ENCODE results near the gene SLC39A8. TPM values are rescaled to one million over a fixed set of nuclear protein-coding genes. Genes with fewer than 3 reads are reported as not detected.
"Not testable (repeated sequence)": the region's sequence is repeated elsewhere in the genome, so short reads cannot be mapped to it uniquely, and the experiment has no call there.

The SLC39A8 gene
- polyA plus RNA-seq: 10 to 100 TPM; 21.3 to 30.6 (median 28.6) TPM

DNA sequence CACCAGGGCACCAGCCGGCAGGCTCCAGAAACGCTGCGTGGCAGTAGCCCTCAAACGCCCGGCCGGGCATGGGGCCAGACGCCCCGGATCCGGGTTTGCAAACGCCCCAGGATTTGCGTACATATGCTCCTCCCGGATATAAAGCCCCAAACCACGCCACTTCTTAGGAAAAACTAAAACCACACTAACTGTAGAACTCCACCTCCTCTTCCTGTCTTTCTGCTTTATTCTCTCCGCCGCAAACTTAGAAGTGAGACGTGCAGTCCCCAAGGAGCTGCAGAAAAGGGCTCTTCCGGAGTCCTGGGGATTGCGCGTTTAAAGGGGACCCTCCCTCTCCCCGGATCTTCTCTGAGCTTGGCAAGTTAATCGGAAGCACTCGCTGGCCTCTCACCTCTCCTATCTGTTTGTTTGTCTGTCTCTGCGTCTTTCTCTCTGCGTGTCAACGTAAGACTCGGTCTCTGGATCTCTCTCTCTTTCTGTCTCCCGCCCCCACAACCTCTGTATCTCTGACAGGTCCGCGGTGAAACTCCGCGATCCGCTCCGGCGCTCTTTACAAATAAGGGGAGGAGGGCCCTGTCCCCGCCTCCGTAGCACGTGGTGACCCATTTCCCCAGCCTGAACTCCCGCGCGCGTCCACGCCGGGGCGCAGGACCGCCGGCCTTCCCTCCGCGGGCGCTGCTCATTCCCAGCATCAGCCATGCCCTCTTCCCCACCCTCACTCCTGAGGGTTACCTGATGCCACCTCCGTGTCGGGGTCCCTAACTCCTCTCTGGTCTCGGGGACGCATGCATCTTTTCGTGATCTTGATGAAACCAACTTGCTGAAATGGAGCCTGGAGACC lies at the start of gene SLC39A8:
Gene SLC39A8 (minus strand): TSS at position 529 of the 841 bp plus-strand sequence. CDS start 820 bp downstream, outside the sequence.
- DNase-seq: peak; percentile 85 to 87 (median 85)
- Mint-ChIP-seq H3K4me3 (peak within 1 kb of the TSS; percentile 91 to 95 (median 93)), H3K9me3 (no peaks in the 10 kb centered on the region), H3K27me3 (ENCODE audit: low read depth in 3 of 3) (peaks cover 4 to 19% (median 8%) of the 10 kb centered on the region in 3 donors), H3K36me3 (no peaks in the 10 kb centered on the region), H3K4me1 (peaks cover 31 to 35% of the 10 kb centered on the region in 2 donors), H3K27ac (peak within 1 kb of the TSS; percentile 94 to 99 (median 96))

DNA sequence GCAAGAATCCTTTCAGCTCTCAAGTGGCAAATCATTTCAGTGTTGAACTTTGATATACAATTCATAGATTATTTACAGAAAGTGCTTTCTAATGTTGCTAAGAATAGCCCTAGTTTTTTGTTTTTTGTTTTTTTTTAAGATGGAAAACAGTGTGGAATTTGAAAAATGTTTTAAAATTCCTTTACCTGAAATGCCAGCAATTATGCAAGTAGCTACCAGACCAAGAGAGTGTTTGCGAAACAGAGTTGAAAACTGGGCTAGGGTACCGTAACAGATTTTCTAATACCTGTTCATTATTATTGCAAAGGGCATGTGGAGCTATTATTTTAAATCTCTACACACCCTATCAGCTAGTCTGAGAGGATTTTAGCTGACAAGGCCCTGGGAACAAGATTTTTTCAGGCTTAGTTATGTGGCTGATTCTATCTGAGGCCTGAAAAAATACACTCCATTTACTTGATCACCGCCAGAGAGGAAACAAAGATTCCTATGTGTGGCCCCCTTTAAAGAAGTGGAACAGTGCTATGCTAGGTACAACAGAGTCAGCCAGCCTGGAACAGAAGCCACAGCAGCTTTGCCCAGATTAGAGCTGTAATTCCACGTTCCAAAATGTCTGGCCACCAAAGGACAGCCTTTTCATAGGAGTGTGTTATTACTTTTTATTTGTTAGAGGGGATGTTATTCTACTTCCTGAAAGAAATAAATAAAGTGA lies 46.9 kb upstream of the SLC39A8 start:
- peaks cover 0 to 6% (median 2%) of the 10 kb centered on the region in 3 donors for H3K27me3 Mint-ChIP-seq (ENCODE audit: low read depth in 3 of 3)
- H3K27ac Mint-ChIP-seq: no peak overlapping the region
- no peak for DNase-seq
- H3K4me3 Mint-ChIP-seq: no peak overlapping the region
- no peaks in the 10 kb centered on the region for H3K36me3 Mint-ChIP-seq
- H3K4me1 Mint-ChIP-seq: peaks cover 6 to 12% of the 10 kb centered on the region in 2 donors
- H3K9me3 Mint-ChIP-seq: no peaks in the 10 kb centered on the region

DNA sequence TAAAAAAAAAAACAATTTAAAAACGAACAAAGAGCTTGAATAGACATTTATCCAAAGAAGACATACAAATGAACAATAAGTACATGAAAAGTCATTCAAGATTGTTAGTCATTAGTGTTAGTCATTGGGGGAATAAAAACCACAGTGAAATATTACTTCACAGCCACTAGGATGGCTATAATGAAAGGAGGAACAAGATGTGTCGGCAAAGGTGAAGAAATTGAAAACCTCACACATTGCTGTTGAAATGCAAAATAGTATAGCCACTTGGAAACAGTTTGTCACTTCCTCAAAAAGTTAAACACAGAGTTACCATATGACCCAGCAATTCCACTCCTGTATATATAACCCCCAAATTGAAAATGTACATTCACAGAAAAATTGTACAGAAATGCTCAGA lies 45.2 kb upstream of the SLC39A8 start:
- H3K4me3 Mint-ChIP-seq: no peak overlapping the region
- peak in 1 of 3 donors; percentile 3 for DNase-seq
- H3K27me3 Mint-ChIP-seq (ENCODE audit: low read depth in 3 of 3): peaks cover 0 to 14% (median 2%) of the 10 kb centered on the region in 3 donors
- H3K27ac Mint-ChIP-seq: no peak overlapping the region
- H3K4me1 Mint-ChIP-seq: peaks cover 6 to 12% of the 10 kb centered on the region in 2 donors
- no peaks in the 10 kb centered on the region for H3K9me3 Mint-ChIP-seq
- H3K36me3 Mint-ChIP-seq: no peaks in the 10 kb centered on the region

DNA sequence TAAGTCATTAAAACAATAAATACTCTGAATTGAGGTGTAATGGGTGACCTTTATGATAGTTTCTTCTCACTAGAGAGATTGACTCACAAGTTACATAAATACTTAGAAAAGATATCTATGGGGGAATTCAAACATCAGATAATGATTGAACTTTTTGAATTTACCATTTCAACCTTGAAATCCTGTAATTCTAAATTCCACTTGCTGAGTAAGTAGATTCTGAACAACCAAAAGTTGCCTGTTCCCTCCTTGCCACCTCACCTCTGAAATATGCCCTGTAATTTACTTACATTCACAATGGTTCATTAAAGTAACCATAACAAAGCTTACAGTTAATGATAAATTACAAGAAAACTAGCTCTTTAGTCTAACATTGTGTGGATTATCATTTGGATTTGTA lies 43.3 kb upstream of the SLC39A8 start:
- Mint-ChIP-seq H3K9me3 (no peaks in the 10 kb centered on the region), H3K36me3 (no peaks in the 10 kb centered on the region), H3K4me3 (no peak overlapping the region), H3K27ac (no peak overlapping the region), H3K27me3 (ENCODE audit: low read depth in 3 of 3) (peaks cover 2 to 14% (median 6%) of the 10 kb centered on the region in 3 donors), H3K4me1 (peaks cover 6 to 12% of the 10 kb centered on the region in 2 donors)
- DNase-seq: no peak

DNA sequence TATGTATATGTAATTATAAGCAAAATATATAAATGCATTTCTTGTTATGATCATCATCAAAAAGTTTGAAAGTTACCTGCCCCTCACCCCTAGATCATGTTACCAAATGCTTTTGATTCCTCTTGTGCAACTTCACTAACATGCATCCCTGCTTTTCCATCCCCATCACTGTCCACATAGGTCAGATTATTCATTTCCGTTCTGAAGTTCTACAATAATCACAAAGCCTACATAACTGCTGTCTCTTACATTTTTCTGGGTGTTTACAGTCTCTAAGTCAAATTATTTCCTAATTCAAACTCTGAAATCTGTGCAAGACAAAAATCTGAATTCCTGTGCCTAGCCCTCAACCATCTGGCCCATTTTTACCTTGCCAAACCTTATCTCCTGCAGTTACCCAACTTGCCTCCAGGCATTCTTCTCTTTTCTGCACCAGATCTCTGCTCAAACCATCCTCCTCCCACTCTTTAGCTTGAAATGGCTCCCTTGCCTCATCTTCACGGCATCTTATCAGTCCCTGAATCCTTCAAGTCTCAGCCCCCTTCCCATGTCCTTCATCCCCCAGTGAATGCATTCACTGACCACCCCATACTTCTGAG lies 42.4 kb upstream of the SLC39A8 start:
- peaks cover 6 to 12% of the 10 kb centered on the region in 2 donors for H3K4me1 Mint-ChIP-seq
- no peaks in the 10 kb centered on the region for H3K36me3 Mint-ChIP-seq
- no peak overlapping the region for H3K27ac Mint-ChIP-seq
- peaks cover 2 to 10% (median 6%) of the 10 kb centered on the region in 3 donors for H3K27me3 Mint-ChIP-seq (ENCODE audit: low read depth in 3 of 3)
- DNase-seq: no peak
- H3K4me3 Mint-ChIP-seq: no peak overlapping the region
- peaks cover 0 to 3% (median 0%) of the 10 kb centered on the region in 6 donors for H3K9me3 Mint-ChIP-seq

DNA sequence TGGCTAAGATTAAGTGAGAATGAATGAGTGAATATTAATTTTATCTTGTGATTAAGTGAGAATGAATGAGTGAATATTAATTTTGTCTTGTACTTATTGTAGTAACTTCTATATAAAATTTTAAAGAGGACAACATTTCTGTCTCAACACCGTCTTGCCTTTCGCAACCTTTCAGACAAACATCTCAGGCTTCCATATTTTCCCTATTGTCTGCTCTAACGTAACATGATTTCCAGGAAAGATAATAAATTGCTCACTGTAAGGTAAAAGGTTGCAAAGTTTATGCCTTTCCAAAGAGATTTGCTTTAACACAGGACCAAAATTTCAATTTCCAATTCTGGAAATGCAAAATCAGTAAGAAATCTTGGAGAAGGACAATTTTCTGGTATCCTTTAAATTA lies 41.7 kb upstream of the SLC39A8 start:
- no peak overlapping the region for H3K27ac Mint-ChIP-seq

DNA sequence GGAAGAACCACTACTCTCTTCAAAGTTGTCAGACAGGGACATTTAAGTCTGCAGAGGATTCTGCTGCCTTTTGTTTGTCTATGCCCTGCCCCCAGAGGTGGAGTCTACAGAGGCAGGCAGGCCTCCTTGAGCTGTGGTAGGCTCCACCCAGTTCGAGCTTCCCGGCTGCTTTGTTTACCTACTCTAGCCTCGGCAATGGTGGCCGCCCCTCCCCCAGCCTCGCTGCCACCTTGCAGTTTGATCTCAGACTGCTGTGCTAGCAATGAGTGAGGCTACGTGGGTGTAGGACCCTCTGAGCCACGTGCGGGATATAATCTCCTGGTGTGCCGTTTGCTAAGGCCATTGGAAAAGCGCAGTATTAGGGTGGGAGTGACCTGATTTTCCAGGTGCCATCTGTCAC lies 35.0 kb upstream of the SLC39A8 start:
- not testable (repeated sequence) for H3K27ac Mint-ChIP-seq, H3K9me3 Mint-ChIP-seq, H3K36me3 Mint-ChIP-seq, DNase-seq, H3K4me1 Mint-ChIP-seq, H3K4me3 Mint-ChIP-seq
- peaks cover 3 to 10% (median 8%) of the 10 kb centered on the region in 3 donors for H3K27me3 Mint-ChIP-seq (ENCODE audit: low read depth in 3 of 3)

More for the DNA sequence above, 41.7 kb upstream of the SLC39A8 start:
- H3K27me3 Mint-ChIP-seq (ENCODE audit: low read depth in 3 of 3): peaks cover 0 to 13% (median 6%) of the 10 kb centered on the region in 3 donors
- no peak overlapping the region for H3K4me3 Mint-ChIP-seq
- DNase-seq: no peak
- no peaks in the 10 kb centered on the region for H3K36me3 Mint-ChIP-seq
- H3K4me1 Mint-ChIP-seq: peaks cover 6 to 12% of the 10 kb centered on the region in 2 donors
- peaks cover 0 to 3% (median 0%) of the 10 kb centered on the region in 6 donors for H3K9me3 Mint-ChIP-seq

DNA sequence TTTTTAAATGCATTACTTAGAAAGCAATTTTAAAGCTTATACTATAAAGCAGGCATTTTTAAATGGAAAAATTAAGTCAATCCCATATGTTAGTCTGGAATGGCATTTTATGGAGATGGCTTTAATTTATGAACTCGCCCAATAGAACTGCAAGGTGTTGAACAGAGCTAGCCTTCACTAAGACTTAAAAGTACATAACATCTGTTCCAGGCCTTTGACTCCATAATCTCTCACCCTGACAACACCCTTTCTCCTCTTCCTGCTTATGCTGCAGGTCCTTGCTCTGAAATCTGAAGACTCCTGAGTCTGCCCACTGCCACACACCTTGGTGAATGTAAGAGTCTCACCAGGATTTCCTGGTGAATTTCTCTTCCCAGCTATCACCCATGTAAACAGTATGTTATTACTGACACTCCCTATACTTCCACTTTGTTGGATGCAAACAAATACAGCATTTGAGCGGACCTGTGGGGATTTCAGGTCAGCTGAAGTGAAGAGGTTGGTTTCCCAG lies 17.7 kb upstream of the SLC39A8 start:
- Mint-ChIP-seq H3K27ac (no peak overlapping the region), H3K4me3 (no peak overlapping the region), H3K27me3 (ENCODE audit: low read depth in 3 of 3) (peaks cover 0 to 4% (median 1%) of the 10 kb centered on the region in 3 donors), H3K4me1 (no peaks in the 10 kb centered on the region), H3K9me3 (no peaks in the 10 kb centered on the region), H3K36me3 (no peaks in the 10 kb centered on the region)
- DNase-seq: no peak

DNA sequence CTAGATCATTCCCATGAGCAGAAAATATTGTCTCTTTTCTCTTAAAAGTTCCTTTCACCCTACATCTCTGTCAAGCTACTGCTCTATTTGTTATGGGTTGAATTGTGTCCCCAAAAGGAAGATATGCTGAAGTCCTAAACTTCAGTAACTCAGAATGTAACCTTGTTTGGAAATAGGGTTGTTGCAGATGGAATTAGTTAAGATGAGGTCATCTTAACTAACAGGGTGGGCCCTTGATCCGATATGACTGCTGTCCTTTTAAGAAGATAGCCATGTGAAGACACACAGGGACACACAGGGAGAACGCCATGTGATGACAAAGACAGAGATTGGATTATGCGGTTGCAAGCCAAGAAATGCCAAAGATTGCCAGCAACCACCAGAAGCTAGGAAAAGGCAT lies 12.8 kb upstream of the SLC39A8 start:
- Mint-ChIP-seq H3K4me1 (no peaks in the 10 kb centered on the region), H3K4me3 (no peak overlapping the region), H3K9me3 (no peaks in the 10 kb centered on the region), H3K27ac (no peak overlapping the region), H3K27me3 (ENCODE audit: low read depth in 3 of 3) (peaks cover 0 to 6% (median under 1%) of the 10 kb centered on the region in 3 donors), H3K36me3 (no peaks in the 10 kb centered on the region)
- DNase-seq: no peak

DNA sequence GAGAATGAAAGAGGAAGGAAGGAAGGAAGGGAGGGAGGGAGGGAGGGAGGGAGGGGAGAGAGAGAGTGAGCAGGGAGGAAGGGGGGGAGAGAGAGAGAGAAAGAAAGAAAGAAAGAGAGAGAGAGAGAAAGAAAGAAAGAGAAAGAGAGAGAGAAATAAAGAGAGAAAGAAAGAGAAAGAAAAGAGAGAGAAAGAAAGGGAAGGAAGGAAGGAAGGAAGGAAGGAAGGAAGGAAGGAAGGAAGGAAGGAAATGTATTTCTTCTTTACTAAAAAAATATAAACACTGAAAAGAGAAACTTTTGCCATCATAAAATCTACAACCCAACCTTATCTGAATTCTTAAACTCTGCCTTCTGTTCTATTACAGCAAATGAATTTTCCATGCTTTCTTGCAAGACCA lies 12.4 kb upstream of the SLC39A8 start:
- not testable (repeated sequence) for H3K9me3 Mint-ChIP-seq; H3K4me3 Mint-ChIP-seq; H3K4me1 Mint-ChIP-seq; H3K27me3 Mint-ChIP-seq (ENCODE audit: low read depth in 3 of 3); H3K36me3 Mint-ChIP-seq; H3K27ac Mint-ChIP-seq; DNase-seq

DNA sequence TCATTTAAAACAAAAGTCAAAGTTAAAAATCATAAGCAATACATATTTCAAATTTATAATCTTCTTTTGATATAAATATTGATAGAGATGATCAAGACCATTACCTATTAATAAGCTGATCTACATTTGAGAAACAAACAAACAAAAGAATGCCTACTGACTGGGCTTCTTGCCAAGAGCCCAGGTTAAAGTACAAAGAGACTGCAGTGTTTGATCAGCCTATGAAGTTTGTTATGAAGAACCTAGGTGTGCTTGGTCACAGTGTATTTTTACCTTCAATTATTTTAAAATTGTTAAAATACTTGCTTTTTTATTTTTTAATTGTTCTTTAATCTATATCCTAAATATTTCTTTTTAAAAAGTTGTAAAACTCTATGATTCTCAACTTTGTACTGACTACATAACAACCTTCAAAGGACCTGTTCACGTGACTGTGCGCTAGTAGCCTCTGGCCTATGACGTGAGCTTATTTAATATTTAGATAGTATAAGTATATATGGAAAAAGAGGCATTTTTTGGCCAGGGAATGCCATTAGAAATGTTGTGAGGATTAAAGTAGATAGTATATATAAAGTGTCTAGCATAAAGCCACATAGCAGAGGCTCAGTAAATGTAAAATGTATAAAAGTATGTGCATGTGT lies 11.4 kb upstream of the SLC39A8 start:
- Mint-ChIP-seq H3K4me3 (no peak overlapping the region), H3K27me3 (ENCODE audit: low read depth in 3 of 3) (peaks cover 0 to 6% (median 0%) of the 10 kb centered on the region in 3 donors), H3K9me3 (no peaks in the 10 kb centered on the region), H3K27ac (no peak overlapping the region), H3K36me3 (no peaks in the 10 kb centered on the region), H3K4me1 (no peaks in the 10 kb centered on the region)
- DNase-seq: no peak

DNA sequence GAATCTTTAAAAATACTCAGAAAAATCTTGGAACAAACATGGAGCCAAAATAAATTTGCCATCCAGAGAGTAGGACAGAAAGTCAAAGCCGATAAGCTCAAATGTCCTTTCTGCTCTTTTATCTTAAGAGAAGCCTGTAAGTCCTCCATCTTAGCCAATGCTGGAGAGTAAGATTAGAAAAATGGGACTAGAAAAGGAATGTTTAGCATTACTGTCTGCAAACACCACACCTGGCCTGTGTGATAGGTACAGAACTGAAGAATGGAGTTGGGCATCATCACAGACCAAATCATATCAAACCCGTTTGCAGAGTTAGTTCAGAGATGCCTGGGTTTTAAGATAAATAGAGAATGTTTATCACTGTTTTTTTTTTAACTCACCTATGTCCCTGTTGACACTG lies 10.5 kb upstream of the SLC39A8 start:
- Mint-ChIP-seq H3K4me3 (no peak overlapping the region), H3K27me3 (ENCODE audit: low read depth in 3 of 3) (peaks cover 0 to 6% (median 0%) of the 10 kb centered on the region in 3 donors), H3K4me1 (no peaks in the 10 kb centered on the region), H3K9me3 (no peaks in the 10 kb centered on the region), H3K36me3 (no peaks in the 10 kb centered on the region), H3K27ac (no peak overlapping the region)
- DNase-seq: no peak

DNA sequence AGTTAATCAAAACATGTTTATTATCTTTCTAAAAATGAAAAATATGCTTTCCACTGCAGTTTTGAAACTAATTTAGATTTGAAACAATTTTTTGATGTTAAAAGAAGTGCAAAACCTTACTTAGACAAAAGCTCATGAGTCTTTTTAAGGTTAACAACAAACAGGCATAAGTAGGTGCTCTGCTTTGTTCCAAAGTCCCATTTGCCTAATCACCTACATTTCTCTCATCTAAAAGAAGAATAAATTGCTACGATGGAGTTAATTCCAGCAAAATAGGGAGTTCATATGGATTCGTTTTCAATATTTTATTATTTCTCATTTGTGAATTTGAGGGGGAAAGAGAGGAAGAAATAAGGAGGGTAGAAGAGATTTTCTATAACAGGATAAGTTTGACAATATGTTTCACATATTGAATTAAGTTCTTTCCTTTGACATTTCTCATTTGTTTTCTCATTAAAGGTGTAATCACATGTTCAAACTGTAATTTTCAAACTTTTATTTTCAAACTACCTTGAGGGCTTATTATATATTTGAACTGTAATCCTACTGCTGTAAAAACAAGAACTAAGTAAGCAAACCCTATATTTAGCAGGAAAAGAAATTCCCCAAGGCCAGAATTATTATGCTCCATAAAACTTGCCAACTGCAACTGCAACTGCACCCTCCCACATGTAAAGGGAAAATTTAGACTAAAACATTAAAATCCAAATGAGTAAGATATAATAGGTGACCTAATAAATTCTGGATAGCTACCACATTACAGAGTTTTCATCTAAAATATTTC lies 9.6 kb upstream of the SLC39A8 start:
- Mint-ChIP-seq H3K27me3 (ENCODE audit: low read depth in 3 of 3) (peaks cover 0 to 6% (median 0%) of the 10 kb centered on the region in 3 donors), H3K36me3 (no peaks in the 10 kb centered on the region), H3K27ac (no peak overlapping the region), H3K4me3 (no peak overlapping the region), H3K4me1 (no peaks in the 10 kb centered on the region), H3K9me3 (no peaks in the 10 kb centered on the region)
- no peak for DNase-seq

Measured in immature natural killer cell (primary cell).